ENCODE measurements around the gene DDX59.

DDX59 gene

DNA sequence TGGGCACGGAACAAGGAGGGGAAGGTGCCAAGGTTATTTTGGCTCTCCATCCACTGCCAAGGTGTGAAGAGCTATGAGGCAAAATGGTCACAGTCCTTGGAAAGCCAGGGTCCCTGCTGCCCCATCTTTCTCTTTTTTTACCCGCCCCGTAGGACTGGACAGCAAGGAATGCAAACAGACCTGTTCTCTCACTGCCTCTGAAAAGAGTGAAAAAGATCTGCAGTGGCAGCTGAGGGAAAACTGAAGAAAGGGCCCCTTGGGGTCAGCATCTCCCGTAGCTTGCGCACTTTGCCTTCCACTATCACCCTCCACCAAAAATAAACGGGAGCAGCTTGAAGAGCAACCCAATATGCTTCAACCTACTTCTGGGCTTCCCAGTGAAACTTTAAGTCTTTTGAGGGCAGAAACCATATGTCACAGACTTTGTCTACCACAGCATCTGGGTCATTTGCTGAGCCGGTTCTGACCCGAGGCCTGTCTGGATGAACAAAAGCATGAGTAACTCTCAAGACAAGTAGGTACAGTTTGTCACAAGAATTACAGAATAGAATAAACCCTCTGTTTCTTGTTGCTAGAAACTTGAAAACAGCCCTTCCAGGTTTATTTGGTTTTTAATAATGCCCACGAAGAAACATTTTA lies 39.7 kb downstream of the DDX59 start:
- DNase-seq (ENCODE audit: low read depth), result no peak

DNA sequence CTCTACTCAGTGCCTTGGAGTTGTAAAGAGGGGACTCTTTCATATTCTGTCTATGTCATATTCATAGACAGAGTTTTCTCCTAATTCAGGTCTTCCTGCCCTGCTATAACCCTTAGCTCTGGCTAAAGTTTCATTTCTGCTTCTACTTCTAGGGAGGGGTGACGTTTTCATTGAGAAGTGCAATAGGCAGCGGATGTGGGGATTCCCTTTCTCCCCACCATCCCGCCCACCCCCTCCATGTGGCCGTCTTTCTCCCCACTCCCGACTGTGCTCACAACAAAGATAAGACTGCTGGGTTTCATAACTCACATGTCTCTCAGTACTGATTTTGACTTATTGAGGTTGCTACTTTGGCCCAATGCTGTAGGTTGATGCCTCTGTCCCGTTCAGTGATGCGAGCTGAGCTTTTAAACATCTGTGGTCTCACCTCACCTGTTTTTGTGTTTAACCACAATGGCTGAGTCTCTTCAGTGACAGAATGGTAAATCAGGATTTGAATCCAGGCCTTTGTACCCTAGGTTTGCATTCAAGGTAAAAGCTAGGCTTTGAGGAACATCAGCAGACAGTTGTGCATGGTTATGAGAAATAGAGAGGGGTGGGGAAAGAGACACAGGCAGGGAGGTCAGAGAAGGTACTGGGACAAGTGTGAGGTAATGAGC lies 41.4 kb downstream of the DDX59 start:
- peak; percentile 3 for DNase-seq (ENCODE audit: low read depth)

DNA sequence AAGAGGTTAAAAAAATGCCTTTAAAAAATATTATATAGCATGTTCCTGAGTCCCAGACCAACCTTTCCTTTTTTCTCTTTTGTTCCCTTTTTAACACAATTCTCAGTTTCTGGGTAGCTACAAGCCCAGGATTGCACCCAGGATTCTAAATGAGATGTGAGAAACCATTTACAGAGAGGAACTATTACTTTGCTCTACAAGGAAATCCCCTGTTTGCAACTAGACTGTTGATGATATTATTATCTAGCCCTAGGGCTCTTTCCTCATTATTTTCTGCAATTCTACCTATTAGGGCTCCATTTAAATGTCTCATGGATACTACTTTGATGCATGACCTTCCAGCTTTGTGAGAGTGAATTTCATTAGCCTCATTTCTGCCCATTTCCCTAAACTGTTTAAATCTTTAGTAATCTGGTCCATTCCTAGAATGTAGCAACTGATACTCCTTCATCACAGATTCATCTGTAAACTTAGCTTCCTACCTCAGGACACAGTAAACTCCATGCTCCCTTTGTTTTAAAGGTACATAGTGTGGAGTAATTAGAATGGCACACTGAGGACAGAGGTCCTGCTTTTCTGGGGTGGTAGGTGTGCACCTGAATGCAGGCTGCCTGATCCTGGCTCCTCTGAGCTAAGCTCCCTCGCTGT lies 42.0 kb downstream of the DDX59 start:
- DNase-seq (ENCODE audit: low read depth), result no peak

DNA sequence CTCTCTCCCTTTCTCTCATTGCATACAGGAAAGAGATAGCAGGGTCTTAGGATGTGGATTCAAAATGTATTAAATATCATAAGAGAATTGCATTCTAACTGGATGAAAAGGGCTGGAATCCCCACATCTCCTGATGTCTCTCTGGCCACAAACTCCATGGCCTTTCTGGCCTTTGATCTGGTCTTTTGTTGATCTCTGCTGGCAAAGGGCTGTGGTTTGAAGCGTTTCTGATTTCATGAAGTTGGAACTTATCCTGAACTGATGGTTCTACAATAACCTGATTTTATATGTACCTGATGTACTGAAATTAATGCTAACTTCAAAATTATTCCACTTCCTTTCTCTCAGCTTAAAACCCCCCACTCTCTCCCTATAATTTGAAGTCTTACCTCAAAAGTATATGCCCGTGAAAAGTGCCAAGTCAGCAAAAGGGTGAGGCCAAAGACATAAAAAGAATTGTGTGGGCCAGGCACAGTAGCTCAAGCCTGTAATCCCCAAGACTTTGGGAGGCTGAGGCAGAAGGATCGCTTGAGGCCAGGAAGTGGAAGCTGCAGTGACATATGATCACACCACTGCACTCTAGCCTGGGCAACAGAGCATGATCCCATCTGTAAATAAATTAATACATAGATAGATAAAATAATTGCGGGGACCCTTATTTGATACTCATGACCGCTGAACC lies 42.7 kb downstream of the DDX59 start:
- DNase-seq (ENCODE audit: low read depth), result no peak

DNA sequence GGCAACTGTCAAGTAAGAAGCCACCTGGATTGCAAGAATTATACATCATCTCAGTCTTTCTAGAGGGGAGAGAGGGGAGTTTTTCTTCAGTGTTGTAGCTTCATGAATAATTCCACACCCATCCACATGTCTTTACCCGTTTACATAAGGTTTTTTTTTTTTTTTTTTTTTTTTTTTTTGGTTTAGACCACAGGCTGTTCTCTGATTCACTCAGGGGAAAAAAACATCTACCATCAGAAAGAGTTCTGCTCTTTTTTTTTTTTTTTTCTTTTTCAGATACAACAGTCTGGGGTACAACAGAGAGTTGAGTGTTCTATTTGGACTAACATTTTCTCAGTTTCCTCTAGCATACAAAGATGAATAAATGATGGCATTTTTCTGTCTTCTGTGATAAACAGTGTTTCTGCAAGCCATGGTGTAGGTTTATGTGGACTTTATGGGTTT lies 44.3 kb downstream of the DDX59 start:
- no peak for DNase-seq (ENCODE audit: low read depth)

DNA sequence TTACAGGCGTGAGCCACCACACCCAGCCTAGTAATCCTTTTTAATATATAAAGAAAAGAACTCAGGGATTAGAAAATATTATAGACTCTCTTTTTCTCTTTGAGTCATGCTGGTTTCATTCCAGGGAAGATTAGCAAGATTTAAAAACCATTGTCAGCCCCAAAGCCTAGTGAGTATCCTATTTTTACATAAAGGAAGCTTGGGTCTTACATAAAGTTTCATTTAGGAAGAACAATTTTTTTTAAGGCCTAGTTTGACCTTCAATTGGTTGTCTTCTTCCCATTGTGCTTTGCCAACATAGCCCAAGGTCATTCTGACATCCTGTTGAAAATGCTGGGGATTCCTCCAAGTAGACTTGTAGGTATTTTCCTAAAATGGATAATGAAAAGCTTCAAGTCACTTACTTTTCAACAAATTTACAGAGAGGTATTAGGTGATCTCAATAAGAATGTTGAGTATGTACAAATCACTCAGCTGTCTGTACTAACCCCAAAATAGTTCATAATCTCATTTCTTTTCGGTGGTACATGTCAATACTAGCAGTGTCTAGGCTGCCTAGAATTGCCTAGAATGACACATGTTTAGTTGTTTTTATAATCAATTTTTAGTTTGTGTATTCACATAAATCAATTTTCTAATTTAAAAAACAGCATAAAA lies 44.9 kb downstream of the DDX59 start:
- no peak for DNase-seq (ENCODE audit: low read depth)

DNA sequence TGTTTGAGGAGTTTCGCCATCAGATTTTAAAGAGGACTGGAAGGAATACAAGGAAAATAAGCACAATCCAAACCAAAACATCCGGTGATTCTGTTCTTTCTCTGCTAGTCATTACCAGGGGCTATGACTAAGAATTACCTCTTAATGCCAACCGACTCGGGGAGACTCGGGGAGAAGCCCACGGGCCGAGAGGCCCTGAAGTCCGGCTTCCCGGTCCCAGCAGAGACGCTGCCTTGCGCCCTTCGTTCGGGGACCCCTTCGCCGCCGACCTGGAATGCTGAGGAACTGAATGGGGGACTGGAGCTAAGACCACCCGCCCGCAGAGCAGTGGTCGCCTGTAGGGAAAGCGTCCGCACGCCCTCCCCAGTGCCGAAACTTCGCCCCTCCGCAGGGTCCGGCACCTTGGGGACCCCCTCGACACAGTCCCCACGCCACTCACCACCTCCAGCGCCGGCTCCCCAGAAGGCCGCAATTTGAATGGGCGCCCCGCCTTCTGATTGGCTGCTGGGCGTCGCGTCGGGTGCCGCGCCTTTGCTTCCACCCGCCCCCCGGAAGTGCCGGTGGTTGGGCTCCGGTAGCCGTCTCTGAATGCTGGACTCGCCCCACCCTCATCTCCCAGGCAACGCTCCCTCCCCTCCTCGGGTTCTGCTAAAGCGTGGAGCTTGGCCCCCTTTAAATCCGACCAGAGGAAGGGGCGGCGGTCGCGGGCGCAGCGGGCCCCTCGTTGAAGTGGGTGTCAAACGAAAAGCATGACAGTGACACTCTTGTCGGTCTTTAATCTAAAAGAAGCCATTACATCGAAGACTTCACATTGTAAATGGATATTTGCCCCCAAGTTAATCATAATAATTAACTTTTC lies 49.2 kb downstream of the DDX59 start, which contains the start of gene KIF14:
Gene KIF14, minus strand, starts transcription at position 479 of the 859 bp plus-strand sequence. CDS start 2,028 bp downstream, outside the sequence.
- DNase-seq (ENCODE audit: low read depth), result peak; percentile 87

DNA sequence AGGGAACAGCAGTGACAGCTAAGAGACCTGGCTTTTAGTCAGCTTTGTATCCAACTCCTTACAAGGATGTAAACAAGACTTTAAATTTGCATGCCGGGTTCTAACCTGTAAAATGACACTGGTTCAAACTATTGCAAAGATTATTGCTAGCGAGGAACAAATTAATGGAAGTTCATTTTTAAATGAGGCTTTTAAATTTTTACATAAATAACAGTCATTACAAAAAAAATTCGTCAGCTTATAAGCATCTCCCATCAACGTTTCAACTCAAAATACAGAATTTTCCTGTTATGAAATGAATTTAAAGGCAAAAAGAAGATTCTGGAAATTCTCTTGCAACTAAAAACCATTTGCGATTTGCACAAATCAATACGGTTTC lies 49.8 kb downstream of the DDX59 start:
- no peak for DNase-seq (ENCODE audit: low read depth)

DNA sequence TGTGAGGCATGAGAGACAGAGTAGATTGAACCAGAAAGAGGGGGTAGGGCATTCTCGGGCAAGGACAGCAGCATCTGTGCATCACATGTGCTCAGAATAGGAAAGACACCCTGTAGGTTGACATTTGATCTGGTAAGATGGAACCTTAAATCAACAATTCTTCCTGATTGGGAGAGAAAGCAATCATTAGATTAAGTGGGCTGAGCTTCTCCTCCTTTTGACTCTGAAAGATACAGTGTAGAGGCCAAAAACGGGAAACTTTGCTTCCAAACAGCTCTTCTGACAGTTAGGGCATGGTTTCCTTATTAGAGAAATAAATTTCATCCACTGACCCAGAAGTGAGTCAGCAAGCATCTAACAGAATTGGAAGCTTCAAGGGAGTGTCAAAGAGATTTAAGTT lies 58.9 kb downstream of the DDX59 start:
- DNase-seq (ENCODE audit: low read depth), result no peak

DNA sequence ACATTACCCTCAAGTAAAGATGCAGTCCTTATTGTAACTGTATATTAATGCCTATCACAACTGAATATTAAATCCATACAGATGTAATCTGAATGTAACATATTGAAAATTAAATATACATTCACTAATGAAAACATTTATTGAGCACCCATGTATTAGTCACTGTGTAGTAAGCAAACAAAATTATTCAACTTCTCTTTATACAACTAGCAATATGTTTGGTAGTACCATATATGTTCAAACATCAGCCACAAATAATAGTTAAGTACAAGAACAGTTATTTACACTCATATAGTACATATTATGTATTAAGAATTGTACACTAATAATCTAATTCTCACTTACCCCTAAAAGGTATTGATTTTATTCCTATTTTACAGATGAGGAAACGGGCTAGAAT lies 67.1 kb downstream of the DDX59 start:
- no peak for DNase-seq (ENCODE audit: low read depth)
